Esophagus muscularis mucosa (tissue), 4 donors: ENCODE data around the gene TPO. TPM values are rescaled to one million over a fixed set of nuclear protein-coding genes. Genes with fewer than 3 reads are reported as not detected.

ENCODE experiments used
- DNase-seq: peaks from one replicate; pipeline ENCODE4 v3.0.0-alpha.2; 2017; ENCODE audit errors: extremely low spot score
- H3K27ac ChIP-seq, 4 donors: fragments of 200-600 bp; sonication (generic); replicated peaks in 1 of 4; 1 replicate in 3 of 4; 2 replicates in 1 of 4; pipeline ENCODE4 v1.5.1; 2016 to 2019; ENCODE audit warnings: mild to moderate bottlenecking in 1 of 4
- H3K27me3 ChIP-seq, 4 donors: fragments of 200-600 bp; sonication (generic); one replicate each; pipeline versions ENCODE4 v1.5.1 to v1.6.0; 2016 to 2019
- H3K36me3 ChIP-seq, 4 donors: fragments of 200-600 bp; sonication (generic); one replicate each; pipeline ENCODE4 v1.5.1; 2016 to 2019
- H3K4me1 ChIP-seq, 4 donors: fragments of 200-600 bp; sonication (generic); one replicate each; pipeline ENCODE4 v1.5.1; 2016 to 2019
- H3K4me3 ChIP-seq, 4 donors: fragments of 200-600 bp; sonication (generic); 1 replicate in 2 of 4; 2 replicates in 2 of 4; pipeline ENCODE4 v1.5.1; 2016 to 2019; ENCODE audit warnings: mild to moderate bottlenecking in 4 of 4, moderate library complexity in 1 of 4
- H3K9me3 ChIP-seq, 4 donors: fragments of 200-600 bp; sonication (generic); 1 replicate in 3 of 4; 2 replicates in 1 of 4; pipeline ENCODE4 v1.5.1; 2016 to 2019
- EP300 ChIP-seq: sonication (generic); formaldehyde crosslinking; IDR thresholded peaks from one replicate; pipeline ENCODE4 v1.6.1; 2017; ENCODE audit warnings: antibody characterized with exemption
- POLR2A ChIP-seq: fragments of 450-650 bp; IDR thresholded peaks from one replicate; pipeline ENCODE4 v1.6.1; 2017; ENCODE audit warnings: antibody characterized with exemption, moderate library complexity, mild to moderate bottlenecking, low read depth
- POLR2AphosphoS5 ChIP-seq, 2 donors: sonication (generic); formaldehyde crosslinking; IDR thresholded peaks; one replicate each; pipeline ENCODE4 v1.6.1; 2017; ENCODE audit warnings: antibody characterized with exemption in 2 of 2
- WGBS: methylation state at CpG from one replicate; pipeline ENCODE4 v1.1.5; 2018; 5-methylcytosine and 5-hydroxymethylcytosine counted together
- intact Hi-C: fragments of 100-400 bp; cut with DNase I; formaldehyde crosslinking; loops from one replicate; pipeline ENCODE4 v1.15.1; 2023
- total RNA-seq, 4 donors: library from RNA; depleted of rRNA; stranded (reverse); fragments of >200 nt; gene quantifications; one replicate each; pipeline versions ENCODE4 v1.1.0 to v1.2.1, GENCODE V29; 2016
- TF ChIP-seq, protein P1 (sequence below), 3 experiments: fragments of 200-600 bp in 2 of 3; fragments of 450-650 bp in 1 of 3; sonication (generic) in 2 of 3; IDR thresholded peaks; one replicate each; pipeline ENCODE4 v1.5.1; 2017 to 2019; ENCODE audit warnings: antibody characterized with exemption in 3 of 3, mild to moderate bottlenecking in 2 of 3, moderate library complexity in 1 of 3

TPO gene
- total RNA-seq, 4 donors from 2014 or later = 7.1 to 18.4 (median 10.4) TPM

- Histone ChIP-seq H3K27ac (no peak overlapping the region), H3K4me3 (no peak overlapping the region), H3K9me3 (no peaks in the 10 kb centered on the region), H3K27me3 (peaks cover 0 to 6% (median 0%) of the 10 kb centered on the region in 4 donors), H3K4me1 (no peaks in the 10 kb centered on the region), H3K36me3 (peaks cover 0 to 45% (median 0%) of the 10 kb centered on the region in 4 donors)
- WGBS = 94% methylated on average over 2 of the region's 6 CpGs
- no peak for DNase-seq
- TF ChIP-seq, protein P1, sequence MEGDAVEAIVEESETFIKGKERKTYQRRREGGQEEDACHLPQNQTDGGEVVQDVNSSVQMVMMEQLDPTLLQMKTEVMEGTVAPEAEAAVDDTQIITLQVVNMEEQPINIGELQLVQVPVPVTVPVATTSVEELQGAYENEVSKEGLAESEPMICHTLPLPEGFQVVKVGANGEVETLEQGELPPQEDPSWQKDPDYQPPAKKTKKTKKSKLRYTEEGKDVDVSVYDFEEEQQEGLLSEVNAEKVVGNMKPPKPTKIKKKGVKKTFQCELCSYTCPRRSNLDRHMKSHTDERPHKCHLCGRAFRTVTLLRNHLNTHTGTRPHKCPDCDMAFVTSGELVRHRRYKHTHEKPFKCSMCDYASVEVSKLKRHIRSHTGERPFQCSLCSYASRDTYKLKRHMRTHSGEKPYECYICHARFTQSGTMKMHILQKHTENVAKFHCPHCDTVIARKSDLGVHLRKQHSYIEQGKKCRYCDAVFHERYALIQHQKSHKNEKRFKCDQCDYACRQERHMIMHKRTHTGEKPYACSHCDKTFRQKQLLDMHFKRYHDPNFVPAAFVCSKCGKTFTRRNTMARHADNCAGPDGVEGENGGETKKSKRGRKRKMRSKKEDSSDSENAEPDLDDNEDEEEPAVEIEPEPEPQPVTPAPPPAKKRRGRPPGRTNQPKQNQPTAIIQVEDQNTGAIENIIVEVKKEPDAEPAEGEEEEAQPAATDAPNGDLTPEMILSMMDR (IDR thresholded peaks at IDR 0.05) = no peak
- no peak for TF ChIP-seq POLR2AphosphoS5 (IDR thresholded peaks at IDR 0.05)
- TF ChIP-seq EP300 = no peak
- TF ChIP-seq POLR2A = no peak
- intact Hi-C loops = no loop called here
These were observed 2.2 kb downstream of the TPO start for GRCh38 chr2:1415501-1415900.

- H3K36me3 ChIP-seq = peaks cover 0 to 60% (median 0%) of the 10 kb centered on the region in 4 donors
- H3K4me3 ChIP-seq = no peak overlapping the region
- peaks cover 0 to 17% (median 0%) of the 10 kb centered on the region in 4 donors for H3K27me3 ChIP-seq
- no peak overlapping the region for H3K27ac ChIP-seq
- H3K9me3 ChIP-seq = no peaks in the 10 kb centered on the region
- DNase-seq = no peak
- TF ChIP-seq POLR2AphosphoS5 (IDR thresholded peaks at IDR 0.05) (no peak), EP300 (no peak), POLR2A (no peak)
- TF ChIP-seq, protein P1 (IDR thresholded peaks at IDR 0.05) = no peak
- WGBS = 76% methylated on average over 3 of the region's 3 CpGs
- no peaks in the 10 kb centered on the region for H3K4me1 ChIP-seq
- intact Hi-C loops = no loop called here
These were observed 5.3 kb downstream of the TPO start for GRCh38 chr2:1418566-1418965.

- Histone ChIP-seq H3K4me3 (no peak overlapping the region), H3K4me1 (no peaks in the 10 kb centered on the region), H3K27me3 (peaks cover 0 to 17% (median 0%) of the 10 kb centered on the region in 4 donors), H3K36me3 (peaks cover 0 to 59% (median 0%) of the 10 kb centered on the region in 4 donors), H3K27ac (no peak overlapping the region), H3K9me3 (no peaks in the 10 kb centered on the region)
- no peak for DNase-seq
- no peak for TF ChIP-seq EP300
- TF ChIP-seq, protein P1 (IDR thresholded peaks at IDR 0.05) = no peak
- no peak for TF ChIP-seq POLR2A
- no peak for TF ChIP-seq POLR2AphosphoS5 (IDR thresholded peaks at IDR 0.05)
- intact Hi-C loops = no loop called here
- 72% methylated on average over 15 of the region's 23 CpGs for WGBS
These were observed 7.7 kb downstream of the TPO start for GRCh38 chr2:1420746-1421480.

DNA sequence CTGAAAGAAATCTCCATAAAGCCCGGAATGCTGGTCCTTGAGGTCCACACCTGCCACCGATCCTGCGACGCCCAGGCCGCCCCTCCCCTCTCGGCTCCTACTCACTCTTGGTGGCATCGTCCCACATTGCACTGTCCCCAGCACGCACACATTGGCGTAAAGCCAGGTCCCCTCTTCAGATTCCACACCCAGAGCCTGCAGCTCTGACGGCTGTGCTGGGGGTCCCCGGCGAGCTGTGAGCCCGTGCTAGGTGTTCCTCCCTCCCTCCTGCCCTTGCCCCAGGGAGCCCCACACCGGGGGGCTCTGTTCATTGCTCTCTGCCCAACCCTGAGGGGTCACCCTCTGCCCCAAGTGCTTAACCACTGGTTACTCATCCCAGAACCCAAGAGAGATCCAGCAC is 8.5 kb downstream of the TPO start:
- peaks cover 0 to 17% (median 0%) of the 10 kb centered on the region in 4 donors for H3K27me3 ChIP-seq
- no peak overlapping the region for H3K4me3 ChIP-seq
- intact Hi-C loops = no loop called here
- TF ChIP-seq POLR2A = no peak
- TF ChIP-seq, protein P1 (IDR thresholded peaks at IDR 0.05) = no peak
- no peak for TF ChIP-seq EP300
- TF ChIP-seq POLR2AphosphoS5 (IDR thresholded peaks at IDR 0.05) = no peak
- 73% methylated on average over 14 of the region's 14 CpGs for WGBS
- no peaks in the 10 kb centered on the region for H3K4me1 ChIP-seq
- peaks cover 0 to 55% (median 0%) of the 10 kb centered on the region in 4 donors for H3K36me3 ChIP-seq
- no peak overlapping the region for H3K27ac ChIP-seq
- no peaks in the 10 kb centered on the region for H3K9me3 ChIP-seq
- no peak for DNase-seq
